AG04450 (cell line): ENCODE results near the gene TMEM116. TPM values are rescaled to one million over a fixed set of nuclear protein-coding genes. Genes with fewer than 3 reads are reported as not detected.

Experiments used
- CTCF ChIA-PET: fragments of 300-600, 350-600 bp; formaldehyde crosslinking; extraction: SDS; loops from one replicate; lab custom pipeline; 2022; ENCODE audit warnings: antibody characterized with exemption, inconsistent platforms; lab: Charles Lee
- POLR2A ChIA-PET: fragments of 350-600 bp; formaldehyde crosslinking; extraction: SDS; loops from one replicate; lab custom pipeline; 2021; ENCODE audit warnings: antibody characterized with exemption, inconsistent platforms; lab: Yijun Ruan, JAX
- DNase-seq: peaks from one replicate; pipeline ENCODE4 v3.0.0-alpha.2; 2011; ENCODE audit warnings: low read depth, low spot score
- H3K27ac ChIP-seq: one replicate; pipeline ENCODE4 v1.5.1; 2012; ENCODE audit warnings: low read depth, low read length, control low read depth
- H3K27me3 ChIP-seq: one replicate; pipeline ENCODE4 v1.6.0; 2012; ENCODE audit warnings: low read length; ENCODE audit not compliant: control insufficient read depth, insufficient read depth
- H3K4me3 ChIP-seq: 2 replicates; pipeline ENCODE4 v1.5.1; 2011; ENCODE audit warnings: mild to moderate bottlenecking, low read depth, low read length, control low read depth
- H3K9me3 ChIP-seq: 2 replicates; pipeline ENCODE4 v1.5.1; 2012; ENCODE audit warnings: low read length; ENCODE audit not compliant: control insufficient read depth, insufficient read depth
- polyA plus RNA-seq: library from polyadenylated mRNA; depleted of rRNA; stranded (reverse); fragments of >200 nt; gene quantifications from 2 replicates; pipeline ENCODE4 v1.2.3, GENCODE V29; 2011
- TF ChIP-seq, protein P1 (sequence below): IDR thresholded peaks from 2 replicates; pipeline ENCODE4 v1.5.1; 2011; ENCODE audit warnings: low read depth, low read length, control low read depth, inconsistent platforms

The TMEM116 gene
- polyA plus RNA-seq, 1 experiment, result 11.1 TPM

DNA sequence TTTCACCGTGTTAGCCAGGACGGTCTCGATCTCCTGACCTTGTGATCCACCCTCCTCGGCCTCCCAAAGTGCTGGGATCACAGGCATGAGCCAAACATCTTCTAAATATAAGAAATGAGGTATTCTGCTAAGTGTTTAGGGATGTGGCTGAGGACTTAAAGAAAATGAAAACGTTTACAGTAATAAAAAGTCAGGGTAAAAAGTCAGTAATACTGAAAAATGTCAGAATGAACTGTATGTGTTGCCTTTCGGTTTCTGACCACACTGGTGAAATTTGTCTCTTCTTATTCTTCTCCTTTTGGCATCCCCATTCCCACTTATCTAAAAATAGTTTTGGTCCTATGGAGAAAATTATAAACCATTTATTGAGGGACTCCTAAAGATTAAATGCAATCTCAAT lies 20.5 kb downstream of the TMEM116 start:
- Histone ChIP-seq H3K27me3 (no peaks in the 10 kb centered on the region), H3K27ac (no peak overlapping the region), H3K9me3 (no peaks in the 10 kb centered on the region), H3K4me3 (no peak overlapping the region)
- DNase-seq, result no peak
- POLR2A ChIA-PET, result interaction anchor here (1.4 kb wide), 1 partner anchor 21 kb away, joined by 8 read pairs; the partner anchor contains the start of genes ERP29 and TMEM116
- CTCF ChIA-PET, result no interaction called here
- TF ChIP-seq, protein P1, sequence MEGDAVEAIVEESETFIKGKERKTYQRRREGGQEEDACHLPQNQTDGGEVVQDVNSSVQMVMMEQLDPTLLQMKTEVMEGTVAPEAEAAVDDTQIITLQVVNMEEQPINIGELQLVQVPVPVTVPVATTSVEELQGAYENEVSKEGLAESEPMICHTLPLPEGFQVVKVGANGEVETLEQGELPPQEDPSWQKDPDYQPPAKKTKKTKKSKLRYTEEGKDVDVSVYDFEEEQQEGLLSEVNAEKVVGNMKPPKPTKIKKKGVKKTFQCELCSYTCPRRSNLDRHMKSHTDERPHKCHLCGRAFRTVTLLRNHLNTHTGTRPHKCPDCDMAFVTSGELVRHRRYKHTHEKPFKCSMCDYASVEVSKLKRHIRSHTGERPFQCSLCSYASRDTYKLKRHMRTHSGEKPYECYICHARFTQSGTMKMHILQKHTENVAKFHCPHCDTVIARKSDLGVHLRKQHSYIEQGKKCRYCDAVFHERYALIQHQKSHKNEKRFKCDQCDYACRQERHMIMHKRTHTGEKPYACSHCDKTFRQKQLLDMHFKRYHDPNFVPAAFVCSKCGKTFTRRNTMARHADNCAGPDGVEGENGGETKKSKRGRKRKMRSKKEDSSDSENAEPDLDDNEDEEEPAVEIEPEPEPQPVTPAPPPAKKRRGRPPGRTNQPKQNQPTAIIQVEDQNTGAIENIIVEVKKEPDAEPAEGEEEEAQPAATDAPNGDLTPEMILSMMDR, result no peak

DNA sequence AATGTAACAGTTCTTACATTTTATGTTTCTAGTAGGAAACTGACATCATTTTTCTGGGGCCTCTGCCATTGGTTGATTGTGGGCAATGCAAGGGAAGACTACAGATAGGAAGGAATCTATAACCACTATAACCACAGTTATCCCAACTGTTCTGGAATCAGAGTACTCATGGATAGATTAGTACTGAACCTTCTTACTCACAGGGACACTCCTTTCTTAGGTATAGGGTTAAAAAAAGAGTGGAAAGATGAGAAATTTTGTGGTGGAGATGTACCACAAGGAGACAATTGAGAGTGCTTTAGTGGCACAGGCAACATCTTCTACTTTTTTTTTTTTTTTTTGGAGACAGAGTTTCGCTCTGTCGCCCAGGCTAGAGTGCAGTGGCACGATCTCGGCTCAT lies 21.0 kb downstream of the TMEM116 start:
- TF ChIP-seq, protein P1, result no peak
- no peaks in the 10 kb centered on the region for H3K27me3 ChIP-seq
- H3K27ac ChIP-seq, result no peak overlapping the region
- no peaks in the 10 kb centered on the region for H3K9me3 ChIP-seq
- CTCF ChIA-PET, result interaction anchor here (1.2 kb wide), 2 partner anchors 22 to 47 kb away, joined by 3 to 4 read pairs; partner anchors contain the start of genes ERP29 and TMEM116
- DNase-seq, result no peak
- POLR2A ChIA-PET, result interaction anchor here (1.4 kb wide), 1 partner anchor 22 kb away, joined by 8 read pairs; the partner anchor contains the start of genes ERP29 and TMEM116
- no peak overlapping the region for H3K4me3 ChIP-seq

DNA sequence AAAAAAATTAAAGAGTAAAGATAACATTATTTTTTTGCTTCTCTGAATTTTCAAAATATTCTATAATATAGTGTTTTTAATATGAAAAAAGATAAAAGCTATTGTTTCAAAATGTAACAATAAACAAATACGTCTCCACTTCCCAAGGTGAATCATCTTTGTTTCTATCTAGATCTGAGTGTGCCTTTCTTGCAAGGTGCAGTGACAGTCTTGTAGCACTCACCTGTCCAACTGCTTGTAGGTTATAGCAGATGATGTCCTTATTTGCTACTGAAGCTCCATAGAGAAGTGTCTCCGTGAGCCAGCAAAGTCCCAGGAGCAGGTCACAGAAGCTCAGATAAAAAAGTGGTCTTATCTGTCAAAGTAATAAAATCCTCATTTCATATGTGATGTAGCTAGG lies 21.4 kb downstream of the TMEM116 start:
- H3K9me3 ChIP-seq, result no peaks in the 10 kb centered on the region
- H3K4me3 ChIP-seq, result no peak overlapping the region
- H3K27me3 ChIP-seq, result no peaks in the 10 kb centered on the region
- no peak for DNase-seq
- TF ChIP-seq, protein P1, result no peak
- CTCF ChIA-PET, result interaction anchor here (1.2 kb wide), 2 partner anchors 22 to 47 kb away, joined by 3 to 4 read pairs; partner anchors contain the start of genes ERP29 and TMEM116
- POLR2A ChIA-PET, result interaction anchor here (1.4 kb wide), 1 partner anchor 22 kb away, joined by 8 read pairs; the partner anchor contains the start of genes ERP29 and TMEM116
- no peak overlapping the region for H3K27ac ChIP-seq

DNA sequence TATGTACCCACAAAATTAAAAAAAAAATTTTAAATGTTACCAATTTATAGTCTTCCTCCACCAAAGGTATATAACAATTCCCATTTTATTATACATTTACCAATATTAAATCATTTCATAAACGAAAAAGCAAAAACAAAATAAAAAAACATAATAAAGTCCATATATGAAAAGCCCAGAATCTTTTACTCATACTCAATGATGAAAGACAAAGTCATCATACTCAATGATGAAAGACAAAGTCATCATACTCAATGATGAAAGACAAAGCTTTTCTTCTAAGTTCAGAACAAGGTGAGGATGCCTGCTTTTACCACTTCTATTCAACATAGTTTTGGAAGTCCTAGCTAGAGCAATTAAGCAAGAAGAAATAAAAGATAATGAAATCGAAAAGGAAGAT lies 28.1 kb downstream of the TMEM116 start:
- ChIA-PET POLR2A (no interaction called here), CTCF (no interaction called here)
- no peak overlapping the region for H3K4me3 ChIP-seq
- H3K27ac ChIP-seq, result no peak overlapping the region
- TF ChIP-seq, protein P1, result no peak
- no peaks in the 10 kb centered on the region for H3K9me3 ChIP-seq
- DNase-seq, result no peak
- H3K27me3 ChIP-seq, result no peaks in the 10 kb centered on the region

DNA sequence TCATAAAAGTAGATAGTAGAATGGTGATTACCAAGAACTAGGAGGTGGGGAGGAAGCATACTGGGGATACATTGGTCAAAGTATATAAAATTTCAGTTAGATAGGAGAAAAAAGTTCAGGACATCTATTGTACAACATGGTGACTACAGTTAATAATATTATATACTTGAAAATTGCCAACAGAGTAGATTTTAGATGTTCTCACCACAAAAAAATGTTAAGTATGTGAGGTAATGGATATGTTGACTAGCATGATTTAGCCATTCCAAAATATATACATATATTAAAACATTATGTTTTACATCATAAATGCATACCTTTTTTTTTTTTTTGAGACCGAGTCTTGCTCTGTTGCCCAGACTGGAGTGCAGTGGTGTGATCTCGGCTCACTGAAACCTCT lies 31.0 kb downstream of the TMEM116 start:
- TF ChIP-seq, protein P1, result no peak
- no peaks in the 10 kb centered on the region for H3K27me3 ChIP-seq
- no peak for DNase-seq
- ChIA-PET POLR2A (no interaction called here), CTCF (interaction anchor here (0.7 kb wide), 1 partner anchor 20 kb away, joined by 3 read pairs; no protein-coding TSS in a partner anchor)
- no peaks in the 10 kb centered on the region for H3K9me3 ChIP-seq
- H3K27ac ChIP-seq, result no peak overlapping the region
- no peak overlapping the region for H3K4me3 ChIP-seq
